ENCODE results near the gene CD70.

DNA sequence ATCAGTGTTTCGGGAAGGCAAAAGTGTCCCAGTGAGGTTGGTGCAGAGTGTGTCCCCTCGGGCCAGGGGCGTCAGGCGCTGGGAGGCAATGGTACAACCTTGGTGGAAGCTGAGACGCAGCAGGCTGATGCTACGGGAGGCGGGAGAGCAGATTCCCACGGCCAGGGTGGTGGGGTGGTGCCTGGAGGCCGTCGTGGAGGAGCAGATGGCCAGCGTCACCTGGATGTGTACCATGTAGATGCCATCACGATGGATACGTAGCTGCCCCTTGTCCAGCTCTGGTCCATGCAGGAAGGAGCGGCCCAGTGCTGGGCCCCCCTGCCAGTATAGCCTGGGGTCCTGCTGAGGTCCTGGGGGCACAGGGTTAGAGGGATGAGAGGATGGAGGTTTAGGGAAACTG, 4.9 kb downstream of the CD70 start:
- TF ChIP-seq, protein P1, sequence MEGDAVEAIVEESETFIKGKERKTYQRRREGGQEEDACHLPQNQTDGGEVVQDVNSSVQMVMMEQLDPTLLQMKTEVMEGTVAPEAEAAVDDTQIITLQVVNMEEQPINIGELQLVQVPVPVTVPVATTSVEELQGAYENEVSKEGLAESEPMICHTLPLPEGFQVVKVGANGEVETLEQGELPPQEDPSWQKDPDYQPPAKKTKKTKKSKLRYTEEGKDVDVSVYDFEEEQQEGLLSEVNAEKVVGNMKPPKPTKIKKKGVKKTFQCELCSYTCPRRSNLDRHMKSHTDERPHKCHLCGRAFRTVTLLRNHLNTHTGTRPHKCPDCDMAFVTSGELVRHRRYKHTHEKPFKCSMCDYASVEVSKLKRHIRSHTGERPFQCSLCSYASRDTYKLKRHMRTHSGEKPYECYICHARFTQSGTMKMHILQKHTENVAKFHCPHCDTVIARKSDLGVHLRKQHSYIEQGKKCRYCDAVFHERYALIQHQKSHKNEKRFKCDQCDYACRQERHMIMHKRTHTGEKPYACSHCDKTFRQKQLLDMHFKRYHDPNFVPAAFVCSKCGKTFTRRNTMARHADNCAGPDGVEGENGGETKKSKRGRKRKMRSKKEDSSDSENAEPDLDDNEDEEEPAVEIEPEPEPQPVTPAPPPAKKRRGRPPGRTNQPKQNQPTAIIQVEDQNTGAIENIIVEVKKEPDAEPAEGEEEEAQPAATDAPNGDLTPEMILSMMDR (IDR thresholded peaks at IDR 0.05) = no peak
- no peak for TF ChIP-seq POLR2A (IDR thresholded peaks at IDR 0.05)

Measured in thyroid gland (tissue), 4 donors.